Skeletal muscle tissue (tissue), 4 donors: Measurements from ENCODE around the gene HMGA1. TPM values are rescaled to one million over a fixed set of nuclear protein-coding genes. Genes with fewer than 3 reads are reported as not detected.
A peak's percentile ranks its signal among the peaks of the same experiment; 100 is the strongest.
"Not testable (repeated sequence)": the region's sequence is repeated elsewhere in the genome, so short reads cannot be mapped to it uniquely, and the experiment has no call there.

Experiments
- H3K27ac ChIP-seq: one replicate; pipeline ENCODE4 v1.7.0; 2013; ENCODE audit warnings: mild to moderate bottlenecking, low read depth, low read length, inconsistent platforms
- H3K27me3 ChIP-seq, 3 donors: one replicate each; pipeline ENCODE4 v1.7.0; 2013; ENCODE audit warnings: low read length in 3 of 3; ENCODE audit not compliant: control insufficient read depth in 3 of 3, insufficient read depth in 3 of 3
- H3K36me3 ChIP-seq, 3 donors: one replicate each; pipeline ENCODE4 v1.7.0; 2013; ENCODE audit warnings: low read length in 3 of 3; ENCODE audit not compliant: control insufficient read depth in 3 of 3, insufficient read depth in 3 of 3
- H3K4me1 ChIP-seq, 3 donors: one replicate each; pipeline ENCODE4 v1.7.0; 2013; ENCODE audit warnings: low read length in 3 of 3, mild to moderate bottlenecking in 3 of 3; ENCODE audit not compliant: control insufficient read depth in 3 of 3, insufficient read depth in 3 of 3
- H3K4me3 ChIP-seq, 3 donors: one replicate each; pipeline ENCODE4 v1.7.0; 2013; ENCODE audit warnings: low read length in 3 of 3
- H3K9ac ChIP-seq, 3 donors: one replicate each; pipeline ENCODE4 v1.7.0; 2013; ENCODE audit warnings: low read length in 3 of 3, mild to moderate bottlenecking in 3 of 3, moderate library complexity in 2 of 3, low read depth in 1 of 3
- H3K9me3 ChIP-seq, 3 donors: one replicate each; pipeline ENCODE4 v1.7.0; 2013; ENCODE audit warnings: low read length in 3 of 3; ENCODE audit not compliant: control insufficient read depth in 3 of 3
- total RNA-seq: library from RNA; depleted of rRNA; stranded (reverse); fragments of >200 nt; gene quantifications from one replicate; pipeline ENCODE4 v1.2.3, GENCODE V29; 2014
- donor health status: Osteomylitis.

The HMGA1 gene
- total RNA-seq, 1 donor from 2014 or later: 20.4 TPM

DNA sequence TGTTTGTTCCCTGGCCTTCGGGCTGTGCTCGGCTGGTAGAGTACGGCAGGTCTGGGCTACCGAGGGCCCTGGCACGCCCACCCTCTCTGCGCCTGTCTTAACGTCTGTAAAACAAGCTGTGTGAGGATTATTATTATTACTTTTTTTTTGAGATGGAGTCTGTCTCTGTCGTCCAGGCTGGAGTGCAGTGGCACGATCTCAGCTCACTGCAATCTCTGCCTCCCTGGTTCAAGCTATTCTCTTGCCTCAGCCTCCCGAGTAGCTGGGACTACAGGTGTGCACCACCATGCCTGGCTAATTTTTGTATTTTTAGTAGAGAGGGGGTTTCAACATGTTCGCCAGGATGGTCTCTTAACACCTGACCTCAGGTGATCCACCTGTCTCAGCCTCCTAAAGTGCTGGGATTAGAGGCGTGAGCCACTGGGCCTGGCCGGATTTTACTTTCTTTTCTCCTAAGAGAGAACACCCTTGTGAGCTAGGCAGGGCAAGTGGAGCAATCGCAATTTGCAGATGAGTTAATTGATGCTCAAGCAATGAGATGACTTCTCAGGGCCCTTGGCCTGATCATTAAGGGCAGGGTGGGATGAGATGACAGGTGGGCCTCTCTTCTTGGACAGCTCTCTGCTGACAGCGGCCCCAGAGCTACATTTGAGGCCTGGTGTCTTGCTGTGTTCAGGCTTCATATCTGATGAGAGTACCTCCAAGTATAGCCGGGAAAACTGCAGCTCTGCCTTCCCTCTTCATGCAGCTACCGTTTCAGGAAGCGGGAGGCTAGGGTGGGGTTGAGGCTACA, 13.0 kb downstream of the HMGA1 start:
- Histone ChIP-seq H3K36me3 (peaks cover 0 to 2% (median 0%) of the 10 kb centered on the region in 3 donors), H3K4me1 (peaks cover 14 to 29% (median 18%) of the 10 kb centered on the region in 3 donors), H3K9ac (peak overlapping the region; percentile 86 to 91 (median 87)), H3K9me3 (no peaks in the 10 kb centered on the region), H3K4me3 (peak overlapping the region; percentile 64 to 95 (median 88)), H3K27me3 (no peaks in the 10 kb centered on the region), H3K27ac (peak overlapping the region; percentile 79)

DNA sequence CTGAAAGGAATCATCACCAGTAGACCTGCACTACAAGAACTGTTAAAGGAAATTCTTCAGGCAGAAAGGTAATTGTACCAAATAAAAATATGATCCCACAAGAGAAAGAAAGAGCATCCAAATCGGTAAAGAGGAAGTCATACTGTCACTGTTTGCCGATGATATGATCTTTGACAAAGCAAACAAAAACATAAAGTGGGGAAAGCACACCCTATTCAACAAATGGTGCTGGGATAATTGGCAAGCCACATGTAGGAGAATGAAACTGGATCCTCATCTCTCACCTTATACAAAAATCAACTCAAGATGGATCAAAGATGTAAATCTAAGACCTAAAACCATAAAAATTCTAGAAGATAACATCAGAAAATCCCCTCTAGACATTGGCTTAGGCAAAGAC, 15.7 kb downstream of the HMGA1 start:
- not testable (repeated sequence) for H3K9ac ChIP-seq, H3K36me3 ChIP-seq, H3K27ac ChIP-seq, H3K27me3 ChIP-seq, H3K4me3 ChIP-seq, H3K9me3 ChIP-seq
- peaks cover 14 to 21% (median 16%) of the 10 kb centered on the region in 3 donors for H3K4me1 ChIP-seq

DNA sequence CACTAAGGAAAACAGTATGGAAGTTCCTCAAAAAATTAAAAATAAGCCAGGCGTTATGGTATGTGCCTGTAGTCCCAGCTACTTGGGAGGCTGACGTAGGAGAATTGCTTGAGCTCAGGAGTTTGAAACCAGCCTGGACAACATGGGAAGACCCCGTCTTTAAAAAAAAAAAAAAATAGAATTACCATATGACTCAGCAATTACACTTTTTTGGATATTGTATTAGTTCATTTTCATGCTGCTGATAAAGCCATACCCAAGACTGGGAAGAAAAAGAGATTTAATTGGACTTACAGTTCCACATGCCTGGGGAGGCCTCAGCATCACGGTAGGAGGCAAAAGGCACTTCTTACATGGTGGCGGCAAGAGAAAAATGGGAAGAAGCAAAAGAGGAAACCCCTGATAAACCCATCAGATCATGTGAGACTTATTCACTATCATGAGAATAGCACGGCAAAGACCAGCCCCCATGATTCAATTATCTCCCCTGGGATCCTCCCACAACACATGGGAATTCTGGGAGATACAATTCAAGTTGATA, 22.9 kb downstream of the HMGA1 start:
- H3K27ac ChIP-seq: no peak overlapping the region
- no peak overlapping the region for H3K4me3 ChIP-seq
- H3K9me3 ChIP-seq: no peaks in the 10 kb centered on the region
- H3K36me3 ChIP-seq: no peaks in the 10 kb centered on the region
- H3K27me3 ChIP-seq: no peaks in the 10 kb centered on the region
- H3K9ac ChIP-seq: no peak overlapping the region
- H3K4me1 ChIP-seq: no peaks in the 10 kb centered on the region

DNA sequence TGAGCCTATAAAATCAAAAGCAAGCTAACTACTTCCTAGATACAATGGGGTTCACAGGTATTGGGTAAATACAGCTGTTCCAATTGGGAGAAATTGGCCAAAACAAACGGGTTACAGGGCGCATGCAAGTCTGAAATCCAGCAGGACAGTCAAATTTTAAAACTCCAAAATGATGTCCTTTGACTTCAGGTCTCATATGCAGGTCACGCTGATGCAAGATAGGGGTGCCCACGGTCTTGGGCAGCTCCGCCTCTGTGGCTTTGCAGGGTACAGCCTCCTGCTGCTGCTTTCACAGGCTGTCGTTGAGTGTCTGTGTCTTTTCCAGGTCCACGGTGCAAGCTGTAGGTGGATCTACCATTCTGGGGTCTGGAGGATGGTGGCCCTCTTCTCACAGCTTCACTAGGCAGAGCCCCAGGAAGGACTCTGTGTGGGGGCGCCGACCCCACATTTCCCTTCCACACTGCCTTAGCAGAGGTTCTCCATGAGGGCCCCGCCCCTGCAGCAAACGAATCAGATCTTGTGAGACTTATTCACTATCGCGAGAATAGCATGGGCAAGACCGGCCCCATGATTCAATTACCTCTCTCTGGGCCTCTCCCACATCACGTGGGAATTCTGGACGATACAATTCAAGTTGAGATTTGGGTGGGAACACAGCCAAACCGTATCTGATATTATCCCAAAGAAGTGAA, 24.0 kb downstream of the HMGA1 start:
- Histone ChIP-seq H3K27me3 (no peaks in the 10 kb centered on the region), H3K9me3 (no peaks in the 10 kb centered on the region), H3K36me3 (no peaks in the 10 kb centered on the region), H3K9ac (no peak overlapping the region), H3K4me1 (no peaks in the 10 kb centered on the region), H3K27ac (no peak overlapping the region), H3K4me3 (no peak overlapping the region)

DNA sequence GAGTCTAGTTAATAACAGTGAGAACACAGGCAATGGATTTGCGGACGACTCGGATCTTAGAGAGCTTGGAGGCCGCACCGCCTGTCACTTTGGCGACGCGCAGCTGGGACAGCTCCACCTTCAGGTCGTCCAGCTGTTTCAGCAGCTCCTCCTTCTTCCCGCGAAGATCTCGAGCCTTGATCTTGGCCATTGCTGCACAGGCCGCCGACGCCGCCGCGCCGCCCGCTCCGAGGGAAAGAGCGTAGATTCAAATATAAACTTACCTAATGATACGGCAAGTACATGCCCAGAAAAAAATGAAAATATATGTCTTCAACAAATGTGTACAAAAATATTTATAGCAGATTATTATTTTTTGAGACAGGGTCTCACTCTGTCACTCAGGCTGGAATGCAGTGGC, 26.8 kb downstream of the HMGA1 start:
- H3K9me3 ChIP-seq, H3K36me3 ChIP-seq, H3K9ac ChIP-seq, H3K27me3 ChIP-seq, H3K27ac ChIP-seq, H3K4me1 ChIP-seq, H3K4me3 ChIP-seq: not testable (repeated sequence)

DNA sequence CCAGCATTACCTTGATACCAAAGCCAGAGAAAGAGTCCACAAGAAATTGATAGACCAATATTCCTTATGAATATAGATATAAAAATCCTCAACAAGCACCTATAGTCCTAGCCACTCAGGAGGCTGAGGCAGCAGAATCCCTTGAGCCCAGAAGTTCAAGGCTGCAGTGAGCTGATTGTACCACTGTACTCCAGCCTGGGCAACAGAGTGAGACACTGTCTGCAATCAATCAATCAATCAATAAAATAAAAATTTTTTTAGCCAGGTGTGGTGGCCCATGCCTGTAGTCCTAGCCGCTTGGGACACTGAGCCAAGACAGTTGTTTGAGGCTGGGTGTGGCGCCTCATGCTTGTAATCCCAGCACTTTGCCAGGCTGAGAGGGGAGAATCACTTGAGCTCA, 31.1 kb downstream of the HMGA1 start:
- no peaks in the 10 kb centered on the region for H3K36me3 ChIP-seq
- H3K4me1 ChIP-seq: peaks cover 0 to 6% (median 0%) of the 10 kb centered on the region in 3 donors
- no peaks in the 10 kb centered on the region for H3K9me3 ChIP-seq
- H3K9ac ChIP-seq: no peak overlapping the region
- H3K4me3 ChIP-seq: no peak overlapping the region
- no peak overlapping the region for H3K27ac ChIP-seq
- H3K27me3 ChIP-seq: no peaks in the 10 kb centered on the region

DNA sequence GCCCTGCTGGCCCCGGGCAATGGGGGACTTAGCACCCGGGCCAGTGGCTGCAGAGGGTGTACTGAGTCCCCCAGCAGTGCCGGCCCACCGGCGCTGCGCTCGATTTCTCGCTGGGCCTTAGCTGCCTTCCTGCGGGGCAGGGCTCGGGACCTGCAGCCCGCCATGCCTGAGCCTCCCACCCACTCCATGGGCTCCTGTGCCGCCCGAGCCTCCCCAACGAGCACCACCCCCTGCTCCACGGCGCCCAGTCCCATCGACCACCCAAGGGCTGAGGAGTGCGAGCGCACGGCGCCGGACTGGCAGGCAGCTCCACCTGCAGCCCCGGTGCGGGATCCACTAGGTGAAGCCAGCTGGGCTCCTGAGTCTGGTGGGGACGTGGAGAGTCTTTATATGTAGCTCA, 32.5 kb downstream of the HMGA1 start:
- not testable (repeated sequence) for H3K36me3 ChIP-seq

DNA sequence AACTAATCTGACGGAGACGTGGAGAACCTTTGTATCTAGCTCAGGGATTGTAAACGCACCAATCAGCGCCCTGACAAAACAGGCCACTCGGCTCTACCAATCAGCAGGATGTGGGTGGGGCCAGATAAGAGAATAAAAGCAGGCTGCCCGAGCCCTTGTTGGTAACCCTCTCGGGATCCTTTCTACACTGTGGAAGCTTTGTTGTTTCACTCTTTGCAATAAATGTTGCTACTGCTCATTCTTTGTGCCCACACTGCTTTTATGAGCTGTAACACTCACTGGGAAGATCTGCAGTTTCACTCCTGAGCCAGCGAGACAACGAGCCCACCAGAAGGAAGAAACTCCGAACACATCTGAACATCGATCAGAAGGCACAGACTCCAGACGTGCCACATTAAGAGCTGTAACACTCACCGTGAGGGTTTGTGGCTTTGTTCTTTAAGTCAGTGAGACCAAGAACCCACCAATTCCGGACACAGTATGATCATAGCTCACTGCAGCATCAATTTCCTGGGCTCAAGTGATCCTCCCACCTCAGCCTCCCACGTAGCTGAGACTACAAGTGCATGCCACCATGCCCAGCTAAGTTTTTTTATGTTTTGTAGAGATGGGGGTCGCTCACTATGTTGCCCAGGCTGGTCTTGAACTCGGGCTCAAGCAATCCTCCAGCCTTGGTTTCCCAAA, 33.1 kb downstream of the HMGA1 start:
- peaks cover 0 to 10% (median 0%) of the 10 kb centered on the region in 3 donors for H3K4me1 ChIP-seq
- not testable (repeated sequence) for H3K27me3 ChIP-seq, H3K4me3 ChIP-seq, H3K9ac ChIP-seq, H3K27ac ChIP-seq, H3K9me3 ChIP-seq, H3K36me3 ChIP-seq

More for the DNA sequence above, 32.5 kb downstream of the HMGA1 start:
- H3K9ac ChIP-seq, H3K27me3 ChIP-seq, H3K9me3 ChIP-seq, H3K27ac ChIP-seq, H3K4me3 ChIP-seq: not testable (repeated sequence)
- H3K4me1 ChIP-seq: peaks cover 0 to 10% (median 0%) of the 10 kb centered on the region in 3 donors

DNA sequence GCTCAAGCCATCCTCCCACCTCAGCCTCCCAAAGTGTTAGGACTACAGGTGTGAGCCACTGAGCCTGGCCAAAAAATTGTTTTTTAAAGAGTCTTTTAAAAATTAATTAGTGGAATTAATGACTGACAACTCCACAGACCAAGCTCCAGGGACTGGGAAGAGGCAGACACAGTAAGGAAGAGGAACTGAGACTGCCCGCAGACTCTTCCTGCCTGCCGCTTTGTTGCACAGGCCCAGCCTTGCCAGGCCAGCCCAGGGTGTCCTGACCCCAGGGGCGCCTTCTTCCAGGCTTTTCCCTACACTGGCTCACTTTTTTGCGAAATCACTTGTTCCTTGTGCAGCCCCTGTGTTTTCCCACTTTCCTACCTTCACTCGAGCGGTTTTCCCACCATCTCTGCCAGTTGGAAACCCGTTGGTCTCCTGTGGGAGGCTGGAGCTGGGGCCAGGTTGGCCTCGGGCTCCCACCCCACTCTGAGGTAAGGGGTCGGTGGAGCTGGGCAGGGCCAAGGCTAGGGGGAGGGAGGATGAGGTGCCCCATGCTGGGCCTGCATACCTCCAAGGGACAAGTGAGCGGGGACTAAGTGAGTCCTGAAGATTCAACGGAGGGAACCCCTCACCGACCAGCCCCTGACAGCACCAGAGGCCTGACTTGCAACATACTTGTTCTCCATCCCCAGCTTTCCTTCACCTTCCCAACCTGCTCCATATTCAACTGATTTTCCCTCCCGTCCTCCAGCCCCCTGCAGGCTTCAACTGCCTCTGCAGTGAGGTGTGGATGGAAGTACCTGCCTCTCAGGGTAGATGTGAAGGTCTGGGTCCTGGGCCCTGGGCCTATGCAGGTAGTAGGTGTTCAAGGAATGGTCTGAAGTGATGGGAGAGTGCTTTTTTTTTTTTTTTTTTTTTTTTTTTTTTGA, 35.6 kb downstream of the HMGA1 start:
- Histone ChIP-seq H3K4me3 (no peak overlapping the region), H3K9ac (no peak overlapping the region), H3K36me3 (no peaks in the 10 kb centered on the region), H3K4me1 (peaks cover 15 to 30% (median 19%) of the 10 kb centered on the region in 3 donors), H3K9me3 (no peaks in the 10 kb centered on the region), H3K27ac (no peak overlapping the region), H3K27me3 (no peaks in the 10 kb centered on the region)
